ENCODE measurements around the gene TFDP1.

Gene TFDP1

GRCh38 chr13:113636266-113636963, 51.9 kb downstream of the TFDP1 start:
- DNase-seq, result no peak

- no peak for DNase-seq
These were observed 53.0 kb downstream of the TFDP1 start for GRCh38 chr13:113637262-113638160.

- DNase-seq, result no peak
These were observed 53.7 kb downstream of the TFDP1 start for GRCh38 chr13:113638173-113638746.

- no peak for DNase-seq
These were observed 54.3 kb downstream of the TFDP1 start for GRCh38 chr13:113638806-113639205.

GRCh38 chr13:113639616-113640262, 55.2 kb downstream of the TFDP1 start:
- DNase-seq, result no peak

GRCh38 chr13:113641426-113641825, 56.9 kb downstream of the TFDP1 start:
- no peak for DNase-seq

GRCh38 chr13:113642563-113642962, 58.0 kb downstream of the TFDP1 start:
- no peak for DNase-seq

GRCh38 chr13:113643593-113643992, 59.0 kb downstream of the TFDP1 start:
- no peak for DNase-seq

GRCh38 chr13:113644800-113645199, 60.2 kb downstream of the TFDP1 start:
- DNase-seq, result no peak

GRCh38 chr13:113645329-113645728, 60.8 kb downstream of the TFDP1 start:
- DNase-seq, result no peak

- no peak for DNase-seq
These were observed 61.8 kb downstream of the TFDP1 start for GRCh38 chr13:113646376-113646775.

GRCh38 chr13:113646921-113647340, 62.4 kb downstream of the TFDP1 start:
- DNase-seq, result no peak

- DNase-seq, result no peak
These were observed 63.0 kb downstream of the TFDP1 start for GRCh38 chr13:113647351-113648215.

GRCh38 chr13:113648216-113648610, 63.7 kb downstream of the TFDP1 start:
- DNase-seq, result no peak

GRCh38 chr13:113649212-113649611, 64.7 kb downstream of the TFDP1 start:
- DNase-seq, result no peak

GRCh38 chr13:113650275-113650674, 65.7 kb downstream of the TFDP1 start:
- DNase-seq, result no peak

GRCh38 chr13:113650731-113651148, 66.2 kb downstream of the TFDP1 start:
- DNase-seq, result no peak

- no peak for DNase-seq
These were observed 67.2 kb downstream of the TFDP1 start for GRCh38 chr13:113651511-113652403.

- DNase-seq, result no peak
These were observed 68.1 kb downstream of the TFDP1 start for GRCh38 chr13:113652404-113653263.

Data from activated CD4-positive, alpha-beta T cell treated with anti-CD3 and anti-CD28 coated beads, Interleukin-2, amount 50 U/mL, for 4 hours (primary cell).